Gastrocnemius medialis (tissue), 4 donors: Measurements from ENCODE around the gene PARP15.

Experiments used
- POLR2A ChIP-seq, 2 donors: fragments of 450-650 bp; IDR thresholded peaks; one replicate each; pipeline ENCODE4 v1.6.1; 2017; ENCODE audit warnings: antibody characterized with exemption in 2 of 2, mild to moderate bottlenecking in 2 of 2, moderate library complexity in 2 of 2
- TF ChIP-seq, protein P1 (sequence below), 5 experiments: fragments of 450-650 bp in 3 of 5; fragments of 200-600 bp in 2 of 5; sonication (generic) in 2 of 5; IDR thresholded peaks in 4 of 5; conservative IDR thresholded peaks in 1 of 5; 1 replicate in 4 of 5; 2 replicates in 1 of 5; pipeline ENCODE4 v1.5.1; 2016 to 2019; ENCODE audit warnings: antibody characterized with exemption in 5 of 5, mild to moderate bottlenecking in 3 of 5, moderate library complexity in 3 of 5

GRCh38 chr3:122590610-122591009, 13.2 kb downstream of the PARP15 start:
- TF ChIP-seq, protein P1, sequence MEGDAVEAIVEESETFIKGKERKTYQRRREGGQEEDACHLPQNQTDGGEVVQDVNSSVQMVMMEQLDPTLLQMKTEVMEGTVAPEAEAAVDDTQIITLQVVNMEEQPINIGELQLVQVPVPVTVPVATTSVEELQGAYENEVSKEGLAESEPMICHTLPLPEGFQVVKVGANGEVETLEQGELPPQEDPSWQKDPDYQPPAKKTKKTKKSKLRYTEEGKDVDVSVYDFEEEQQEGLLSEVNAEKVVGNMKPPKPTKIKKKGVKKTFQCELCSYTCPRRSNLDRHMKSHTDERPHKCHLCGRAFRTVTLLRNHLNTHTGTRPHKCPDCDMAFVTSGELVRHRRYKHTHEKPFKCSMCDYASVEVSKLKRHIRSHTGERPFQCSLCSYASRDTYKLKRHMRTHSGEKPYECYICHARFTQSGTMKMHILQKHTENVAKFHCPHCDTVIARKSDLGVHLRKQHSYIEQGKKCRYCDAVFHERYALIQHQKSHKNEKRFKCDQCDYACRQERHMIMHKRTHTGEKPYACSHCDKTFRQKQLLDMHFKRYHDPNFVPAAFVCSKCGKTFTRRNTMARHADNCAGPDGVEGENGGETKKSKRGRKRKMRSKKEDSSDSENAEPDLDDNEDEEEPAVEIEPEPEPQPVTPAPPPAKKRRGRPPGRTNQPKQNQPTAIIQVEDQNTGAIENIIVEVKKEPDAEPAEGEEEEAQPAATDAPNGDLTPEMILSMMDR (IDR thresholded peaks at IDR 0.05 in 4 of 5, conservative IDR thresholded peaks at IDR 0.05 in 1 of 5) = no peak
- TF ChIP-seq POLR2A (IDR thresholded peaks at IDR 0.05) = no peak
